HepG2 (cell line): ENCODE results near the gene CNNM3. TPM values are rescaled to one million over a fixed set of nuclear protein-coding genes. Genes with fewer than 3 reads are reported as not detected.

ENCODE experiments used
- CHD2 ChIP-seq: IDR thresholded peaks from 2 replicates; pipeline ENCODE4 v1.6.1; 2011; ENCODE audit warnings: low read depth, low read length, improper control_type of control experiment
- ETV5 ChIP-seq: IDR thresholded peaks from 2 replicates; pipeline ENCODE4 v1.6.1; 2018; ENCODE audit warnings: missing biosample characterization, missing genetic modification reagents, inconsistent platforms, borderline replicate concordance
- KMT2B ChIP-seq: IDR thresholded peaks from 2 replicates; pipeline ENCODE4 v1.6.1; 2016; ENCODE audit warnings: missing genetic modification reagents, missing compliant biosample characterization
- POLR2G ChIP-seq: fragments of 200-400 bp; formaldehyde crosslinking; IDR thresholded peaks from 2 replicates; pipeline ENCODE4 v1.6.1; 2018; ENCODE audit warnings: mild to moderate bottlenecking, low read depth, low read length, moderate library complexity
- REPIN1 ChIP-seq: sonication (generic); formaldehyde crosslinking; IDR thresholded peaks from 2 replicates; pipeline ENCODE4 v1.8.0; 2022; ENCODE audit warnings: missing genetic modification reagents, low read depth, mild to moderate bottlenecking, borderline replicate concordance
- SMAD1 ChIP-seq: sonication (generic); formaldehyde crosslinking; IDR thresholded peaks from 2 replicates; pipeline ENCODE4 v1.4.0; 2020; ENCODE audit warnings: missing genetic modification reagents, low read depth, mild to moderate bottlenecking, borderline replicate concordance
- SMAD9 ChIP-seq: sonication (generic); formaldehyde crosslinking; IDR thresholded peaks from 2 replicates; pipeline ENCODE4 v1.5.1; 2020; ENCODE audit warnings: mild to moderate bottlenecking, missing genetic modification reagents
- STAT6 ChIP-seq: sonication (generic); formaldehyde crosslinking; IDR thresholded peaks from 2 replicates; pipeline ENCODE4 v1.4.0; 2020; ENCODE audit warnings: missing genetic modification reagents, mild to moderate bottlenecking, borderline replicate concordance
- TGIF2 ChIP-seq: IDR thresholded peaks from 2 replicates; pipeline ENCODE4 v1.6.1; 2016; ENCODE audit warnings: control low read depth, missing compliant biosample characterization
- ZC3H13 ChIP-seq: sonication (generic); formaldehyde crosslinking; IDR thresholded peaks from 2 replicates; pipeline ENCODE4 v1.8.1; 2023; ENCODE audit warnings: mild to moderate bottlenecking, missing genetic modification reagents, moderate library complexity
- ZNF292 ChIP-seq: sonication (generic); formaldehyde crosslinking; IDR thresholded peaks from 2 replicates; pipeline ENCODE4 v1.8.1; 2022; ENCODE audit warnings: mild to moderate bottlenecking, low read depth, missing genetic modification reagents, borderline replicate concordance
- ZNF33B ChIP-seq: sonication (generic); formaldehyde crosslinking; IDR thresholded peaks from 2 replicates; pipeline ENCODE4 v1.5.1; 2020; ENCODE audit warnings: mild to moderate bottlenecking, missing genetic modification reagents
- ZNF383 ChIP-seq: sonication (generic); formaldehyde crosslinking; IDR thresholded peaks from 2 replicates; pipeline ENCODE4 v1.4.0; 2020; ENCODE audit warnings: missing genetic modification reagents, mild to moderate bottlenecking, borderline replicate concordance
- ZNF414 ChIP-seq: sonication (generic); formaldehyde crosslinking; IDR thresholded peaks from 2 replicates; pipeline ENCODE4 v1.5.0; 2020; ENCODE audit warnings: missing genetic modification reagents
- ZNF530 ChIP-seq: sonication (generic); formaldehyde crosslinking; IDR thresholded peaks from 2 replicates; pipeline ENCODE4 v1.5.0; 2020; ENCODE audit warnings: low read depth, mild to moderate bottlenecking, missing genetic modification reagents
- ZNF883 ChIP-seq: sonication (generic); formaldehyde crosslinking; IDR thresholded peaks from 2 replicates; pipeline ENCODE4 v1.5.1; 2020; ENCODE audit warnings: mild to moderate bottlenecking, missing genetic modification reagents; ENCODE audit errors: not compliant biosample characterization
- polyA plus RNA-seq, 8 experiments: library from polyadenylated mRNA; depleted of rRNA in 3 of 8; stranded (reverse) in 7 of 8; unstranded in 1 of 8; fragments of >200 nt; fragmentation: Illumina TruSeq in 4 of 8; extraction: Trizol in 4 of 8; gene quantifications; 2 replicates each; pipeline versions ENCODE4 v1.2.1 to v1.2.3, GENCODE V29; 2011 to 2016; ENCODE audit warnings: low read depth in 4 of 8, missing spikeins in 1 of 8, mixed read lengths in 1 of 8; ENCODE audit not compliant: insufficient read depth in 1 of 8
- total RNA-seq, 5 experiments: library from RNA; depleted of rRNA; stranded (reverse); fragments of >200 nt; fragmentation: Illumina TruSeq; extraction: Trizol; gene quantifications; 2 replicates each; pipeline ENCODE4 v1.2.3, GENCODE V29; 2016; ENCODE audit warnings: low read depth in 1 of 5
- TF ChIP-seq, protein P1 (sequence below): sonication (generic); formaldehyde crosslinking; IDR thresholded peaks from 2 replicates; pipeline ENCODE4 v1.4.0; 2020; ENCODE audit warnings: missing genetic modification reagents; ENCODE audit errors: not compliant biosample characterization
- TF ChIP-seq, protein P2 (sequence below): sonication (generic); formaldehyde crosslinking; IDR thresholded peaks from 2 replicates; pipeline ENCODE4 v1.5.1; 2020; ENCODE audit warnings: mild to moderate bottlenecking, missing genetic modification reagents, moderate library complexity

The CNNM3 gene
- total and polyA plus RNA-seq, 2 of the 13 experiments (the other 11 are each of a cell fraction or from before 2014, with no cell fraction given), result 21.2 to 27.9 TPM

GRCh38 chr2:96815326-96816126, 542 bp upstream of the CNNM3 start (continued):
- TF ChIP-seq, protein P1, sequence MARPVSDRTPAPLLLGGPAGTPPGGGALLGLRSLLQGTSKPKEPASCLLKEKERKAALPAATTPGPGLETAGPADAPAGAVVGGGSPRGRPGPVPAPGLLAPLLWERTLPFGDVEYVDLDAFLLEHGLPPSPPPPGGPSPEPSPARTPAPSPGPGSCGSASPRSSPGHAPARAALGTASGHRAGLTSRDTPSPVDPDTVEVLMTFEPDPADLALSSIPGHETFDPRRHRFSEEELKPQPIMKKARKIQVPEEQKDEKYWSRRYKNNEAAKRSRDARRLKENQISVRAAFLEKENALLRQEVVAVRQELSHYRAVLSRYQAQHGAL, result peak; percentile 81
- TF ChIP-seq SMAD1 (CRISPR knock-in tag) (peak; percentile 33; the same call in 1 of the 2 replicates), ETV5 (CRISPR knock-in tag) (peak; percentile 14; the same call in 1 of the 2 replicates), ZNF883 (CRISPR knock-in tag) (peak; percentile 38), REPIN1 (CRISPR knock-in tag) (no peak), ZC3H13 (CRISPR knock-in tag) (0 out of 2 replicates have a peak, but pooled peaks have one; percentile 67), ZNF383 (CRISPR knock-in tag) (no peak), ZNF292 (CRISPR knock-in tag) (0 out of 2 replicates have a peak, but pooled peaks have one; percentile 23), ZNF530 (CRISPR knock-in tag) (0 out of 2 replicates have a peak, but pooled peaks have one; percentile 17), SMAD9 (CRISPR knock-in tag) (peak; percentile 54; the same call in 1 of the 2 replicates), TGIF2 (CRISPR knock-in tag) (0 out of 2 replicates have a peak, but pooled peaks have one; percentile 10), STAT6 (no peak), ZNF414 (peak; percentile 80; the same call in 1 of the 2 replicates), CHD2 (0 out of 2 replicates have a peak, but pooled peaks have one; percentile 20), KMT2B (CRISPR knock-in tag) (peak; percentile 58; the same call in 1 of the 2 replicates), POLR2G (no peak; the same call in 1 of the 2 replicates), ZNF33B (CRISPR knock-in tag) (0 out of 2 replicates have a peak, but pooled peaks have one; percentile 78)
- TF ChIP-seq, protein P2, sequence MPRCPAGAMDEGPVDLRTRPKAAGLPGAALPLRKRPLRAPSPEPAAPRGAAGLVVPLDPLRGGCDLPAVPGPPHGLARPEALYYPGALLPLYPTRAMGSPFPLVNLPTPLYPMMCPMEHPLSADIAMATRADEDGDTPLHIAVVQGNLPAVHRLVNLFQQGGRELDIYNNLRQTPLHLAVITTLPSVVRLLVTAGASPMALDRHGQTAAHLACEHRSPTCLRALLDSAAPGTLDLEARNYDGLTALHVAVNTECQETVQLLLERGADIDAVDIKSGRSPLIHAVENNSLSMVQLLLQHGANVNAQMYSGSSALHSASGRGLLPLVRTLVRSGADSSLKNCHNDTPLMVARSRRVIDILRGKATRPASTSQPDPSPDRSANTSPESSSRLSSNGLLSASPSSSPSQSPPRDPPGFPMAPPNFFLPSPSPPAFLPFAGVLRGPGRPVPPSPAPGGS (CRISPR knock-in tag), result peak; percentile 38; the same call in 1 of the 2 replicates
